GM20431 (cell line): ENCODE results near the gene TBC1D5.

Experiments
- in situ Hi-C: fragments of 300-500 bp; cut with MseI, MboI; formaldehyde crosslinking; loops from one replicate; pipeline ENCODE4 v1.15.0; 2020; ENCODE audit warnings: low sequenced_read_pairs; ENCODE audit not compliant: unreplicated experiment

The TBC1D5 gene

GRCh38 chr3:17287006-17287689, 455.3 kb downstream of the TBC1D5 start:
- in situ Hi-C loops: no loop called here

GRCh38 chr3:17278006-17278405, 464.4 kb downstream of the TBC1D5 start:
- in situ Hi-C loops: no loop called here

- in situ Hi-C loops: loop anchor here (10.0 to 25.0 kb wide), 2 partner anchors 148 to 570 kb away; no protein-coding TSS in a partner anchor
Measured at GRCh38 chr3:17266846-17267245, 475.6 kb downstream of the TBC1D5 start.

- in situ Hi-C loops: loop anchor here (10.0 to 25.0 kb wide), 2 partner anchors 153 to 576 kb away; no protein-coding TSS in a partner anchor
Measured at GRCh38 chr3:17261627-17262369, 480.6 kb downstream of the TBC1D5 start.

GRCh38 chr3:17260257-17260656, 482.2 kb downstream of the TBC1D5 start:
- in situ Hi-C loops: loop anchor here (10.0 to 25.0 kb wide), 2 partner anchors 155 to 577 kb away; no protein-coding TSS in a partner anchor

GRCh38 chr3:17259685-17260084, 482.7 kb downstream of the TBC1D5 start:
- in situ Hi-C loops: loop anchor here (10.0 to 25.0 kb wide), 2 partner anchors 155 to 578 kb away; no protein-coding TSS in a partner anchor

- in situ Hi-C loops: loop anchor here (25.0 kb wide), 1 partner anchor 578 kb away; no protein-coding TSS in a partner anchor
Measured at GRCh38 chr3:17258823-17259436, 483.5 kb downstream of the TBC1D5 start.

GRCh38 chr3:17257269-17257668, 485.2 kb downstream of the TBC1D5 start:
- in situ Hi-C loops: loop anchor here (25.0 kb wide), 1 partner anchor 580 kb away; no protein-coding TSS in a partner anchor

GRCh38 chr3:17243621-17244020, 498.8 kb downstream of the TBC1D5 start:
- in situ Hi-C loops: loop anchor here (25.0 kb wide), 1 partner anchor 631 kb away; the partner anchor contains the start of gene DAZL

GRCh38 chr3:17239417-17239816, 503.0 kb downstream of the TBC1D5 start:
- in situ Hi-C loops: loop anchor here (25.0 kb wide), 1 partner anchor 627 kb away; the partner anchor contains the start of gene DAZL

GRCh38 chr3:17238023-17238422, 504.4 kb downstream of the TBC1D5 start:
- in situ Hi-C loops: loop anchor here (25.0 kb wide), 1 partner anchor 626 kb away; the partner anchor contains the start of gene DAZL

GRCh38 chr3:17235310-17235709, 507.1 kb downstream of the TBC1D5 start:
- in situ Hi-C loops: loop anchor here (25.0 kb wide), 1 partner anchor 623 kb away; the partner anchor contains the start of gene DAZL

GRCh38 chr3:17234382-17234781, 508.0 kb downstream of the TBC1D5 start:
- in situ Hi-C loops: loop anchor here (25.0 kb wide), 1 partner anchor 622 kb away; the partner anchor contains the start of gene DAZL

- in situ Hi-C loops: loop anchor here (25.0 kb wide), 1 partner anchor 621 kb away; the partner anchor contains the start of gene DAZL
Measured at GRCh38 chr3:17233398-17233800, 509.0 kb downstream of the TBC1D5 start.

GRCh38 chr3:17232442-17232841, 510.0 kb downstream of the TBC1D5 start:
- in situ Hi-C loops: loop anchor here (25.0 kb wide), 1 partner anchor 620 kb away; the partner anchor contains the start of gene DAZL

GRCh38 chr3:17231537-17232261, 510.7 kb downstream of the TBC1D5 start:
- in situ Hi-C loops: loop anchor here (25.0 kb wide), 1 partner anchor 619 kb away; the partner anchor contains the start of gene DAZL

GRCh38 chr3:17227472-17227871, 515.0 kb downstream of the TBC1D5 start:
- in situ Hi-C loops: loop anchor here (25.0 kb wide), 1 partner anchor 615 kb away; the partner anchor contains the start of gene DAZL

GRCh38 chr3:17221529-17221928, 520.9 kb downstream of the TBC1D5 start:
- in situ Hi-C loops: no loop called here

- in situ Hi-C loops: no loop called here
Measured at GRCh38 chr3:17219593-17219992, 522.8 kb downstream of the TBC1D5 start.
